Hepatocyte (in vitro differentiated cells): Measurements from ENCODE around the gene IL1RAPL1. TPM values are rescaled to one million over a fixed set of nuclear protein-coding genes. Genes with fewer than 3 reads are reported as not detected.

Source experiments
- DNase-seq: peaks from one replicate; pipeline ENCODE4 v3.0.0-alpha.2; 2016; ENCODE audit warnings: low spot score
- H2AFZ ChIP-seq: fragments of 200-600 bp; sonication (generic); 2 replicates; pipeline ENCODE4 v1.6.0; 2016; ENCODE audit warnings: antibody characterized with exemption, mild to moderate bottlenecking
- H3K27ac ChIP-seq: fragments of 200-600 bp; sonication (generic); 2 replicates; pipeline ENCODE4 v1.5.1; 2016; ENCODE audit warnings: mild to moderate bottlenecking
- H3K27me3 ChIP-seq: fragments of 200-600 bp; sonication (generic); 2 replicates; pipeline ENCODE4 v1.6.1; 2016
- H3K36me3 ChIP-seq: fragments of 200-600 bp; sonication (generic); replicated peaks from 2 replicates; pipeline ENCODE4 v1.5.1; 2016; ENCODE audit warnings: low read depth; ENCODE audit not compliant: insufficient read depth
- H3K4me1 ChIP-seq: fragments of 200-600 bp; sonication (generic); 2 replicates; pipeline ENCODE4 v1.5.1; 2016; ENCODE audit warnings: mild to moderate bottlenecking, moderate library complexity; ENCODE audit not compliant: insufficient read depth
- H3K4me2 ChIP-seq: fragments of 200-600 bp; sonication (generic); 2 replicates; pipeline ENCODE4 v1.6.0; 2016
- H3K4me3 ChIP-seq: fragments of 200-600 bp; sonication (generic); 2 replicates; pipeline ENCODE4 v1.5.1; 2016; ENCODE audit warnings: mild to moderate bottlenecking
- H3K79me2 ChIP-seq: fragments of 200-600 bp; sonication (generic); 2 replicates; pipeline ENCODE4 v1.6.0; 2017; ENCODE audit warnings: mild to moderate bottlenecking
- H3K9me2 ChIP-seq: fragments of 200-600 bp; sonication (generic); replicated peaks from 2 replicates; pipeline ENCODE4 v1.6.0; 2017; ENCODE audit warnings: mild to moderate bottlenecking; ENCODE audit not compliant: insufficient read depth
- H3K9me3 ChIP-seq: fragments of 200-600 bp; sonication (generic); 2 replicates; pipeline ENCODE4 v1.5.1; 2016; ENCODE audit warnings: low read depth, mild to moderate bottlenecking
- H4K20me1 ChIP-seq: fragments of 200-600 bp; sonication (generic); 2 replicates; pipeline ENCODE4 v1.6.0; 2016; ENCODE audit warnings: mild to moderate bottlenecking; ENCODE audit not compliant: insufficient read depth, poor library complexity, severe bottlenecking
- CTCF ChIP-seq: fragments of 200-600 bp; sonication (generic); IDR thresholded peaks from 2 replicates; pipeline ENCODE4 v1.5.1; 2016; ENCODE audit warnings: antibody characterized with exemption, mild to moderate bottlenecking; ENCODE audit not compliant: poor library complexity
- EZH2 ChIP-seq: fragments of 200-600 bp; sonication (generic); IDR thresholded peaks from 2 replicates; pipeline ENCODE4 v1.6.1; 2016; ENCODE audit warnings: antibody characterized with exemption, mild to moderate bottlenecking, borderline replicate concordance
- EZH2phosphoT487 ChIP-seq: fragments of 200-600 bp; sonication (generic); IDR thresholded peaks from one replicate; pipeline ENCODE4 v1.6.1; 2018; ENCODE audit warnings: antibody characterized with exemption, mild to moderate bottlenecking, low read depth, moderate library complexity; ENCODE audit not compliant: unreplicated experiment, severe bottlenecking
- WGBS: methylation state at CpG from one replicate; pipeline ENCODE4 v1.1.6; 2016; ENCODE audit warnings: low lambda C conversion rate; ENCODE audit errors: missing lambda C conversion rate; 5-methylcytosine and 5-hydroxymethylcytosine counted together
- polyA plus RNA-seq: library from polyadenylated mRNA; unstranded; fragments of >200 nt; fragmentation: Nextera tagmentation; extraction: Ambion mirVana; gene quantifications from 2 replicates; pipeline ENCODE4 v1.2.1, GENCODE V29; 2016
- total RNA-seq: library from RNA; depleted of rRNA; stranded (reverse); fragments of >200 nt; gene quantifications from 2 replicates; pipeline ENCODE4 v1.2.3, GENCODE V29; 2014

IL1RAPL1 gene
- total and polyA plus RNA-seq, 2 experiments from 2014 or later, result 0.89 to 2.7 TPM

- 92% methylated on average over 8 of the region's 8 CpGs for WGBS
- H3K4me3 ChIP-seq, result no peak overlapping the region
- no peaks in the 10 kb centered on the region for H3K79me2 ChIP-seq
- no peaks in the 10 kb centered on the region for H3K27me3 ChIP-seq
- H3K27ac ChIP-seq, result no peak overlapping the region
- H3K4me1 ChIP-seq, result no peaks in the 10 kb centered on the region
- no peaks in the 10 kb centered on the region for H4K20me1 ChIP-seq
- no peaks in the 10 kb centered on the region for H3K36me3 ChIP-seq
- no peak for TF ChIP-seq CTCF
- TF ChIP-seq EZH2phosphoT487, result no peak
- TF ChIP-seq EZH2, result no peak
- DNase-seq, result no peak
- H2AFZ ChIP-seq, result no peak overlapping the region
- H3K4me2 ChIP-seq, result no peak overlapping the region
- H3K9me2 ChIP-seq, result no peaks in the 10 kb centered on the region
- H3K9me3 ChIP-seq, result no peaks in the 10 kb centered on the region
Observed at GRCh38 chrX:28550331-28550872, 36.8 kb upstream of the IL1RAPL1 start.

GRCh38 chrX:28552322-28552721, 34.9 kb upstream of the IL1RAPL1 start:
- Histone ChIP-seq H3K36me3 (no peaks in the 10 kb centered on the region), H3K27ac (no peak overlapping the region), H3K27me3 (no peaks in the 10 kb centered on the region), H2AFZ (no peak overlapping the region), H3K79me2 (no peaks in the 10 kb centered on the region), H3K4me1 (no peaks in the 10 kb centered on the region), H3K4me3 (no peak overlapping the region), H3K9me3 (no peaks in the 10 kb centered on the region), H3K9me2 (no peaks in the 10 kb centered on the region), H4K20me1 (no peaks in the 10 kb centered on the region), H3K4me2 (no peak overlapping the region)
- WGBS, result 88% methylated on average over 1 of the region's 1 CpG
- no peak for DNase-seq
- TF ChIP-seq CTCF, result no peak
- no peak for TF ChIP-seq EZH2
- no peak for TF ChIP-seq EZH2phosphoT487

- Histone ChIP-seq H3K4me2 (no peak overlapping the region), H3K4me3 (no peak overlapping the region), H3K9me3 (no peaks in the 10 kb centered on the region), H4K20me1 (no peaks in the 10 kb centered on the region), H3K36me3 (no peaks in the 10 kb centered on the region), H3K4me1 (no peaks in the 10 kb centered on the region), H3K27me3 (no peaks in the 10 kb centered on the region), H3K27ac (no peak overlapping the region), H2AFZ (no peak overlapping the region), H3K9me2 (no peaks in the 10 kb centered on the region), H3K79me2 (no peaks in the 10 kb centered on the region)
- DNase-seq, result no peak
- WGBS, result 63% methylated on average over 1 of the region's 1 CpG
- TF ChIP-seq EZH2 (no peak), EZH2phosphoT487 (no peak), CTCF (no peak)
Observed at GRCh38 chrX:28552882-28553829, 34.1 kb upstream of the IL1RAPL1 start.
